Progenitor cell of endocrine pancreas (in vitro differentiated cells): Measurements from ENCODE around the gene MRPL10. TPM values are rescaled to one million over a fixed set of nuclear protein-coding genes. Genes with fewer than 3 reads are reported as not detected.

Source experiments
- DNase-seq: peaks from one replicate; pipeline ENCODE4 v3.0.0; 2021; ENCODE audit warnings: low spot score; ENCODE audit not compliant: unreplicated experiment
- H3K27ac Mint-ChIP-seq: 2 replicates; pipeline ENCODE4 v1.8.0; 2021; ENCODE audit warnings: mild to moderate bottlenecking, moderate library complexity, mixed read lengths
- H3K27me3 Mint-ChIP-seq: 2 replicates; pipeline ENCODE4 v1.8.0; 2021; ENCODE audit warnings: mixed read lengths
- H3K36me3 Mint-ChIP-seq: 2 replicates; pipeline ENCODE4 v1.8.0; 2022; ENCODE audit warnings: mixed read lengths; ENCODE audit not compliant: insufficient read depth
- H3K4me1 Mint-ChIP-seq: 2 replicates; pipeline ENCODE4 v1.8.0; 2021; ENCODE audit warnings: low read depth, mixed read lengths
- H3K4me3 Mint-ChIP-seq: 2 replicates; pipeline ENCODE4 v1.8.0; 2021; ENCODE audit warnings: low read depth, mild to moderate bottlenecking, moderate library complexity, mixed read lengths
- H3K9me3 Mint-ChIP-seq: 2 replicates; pipeline ENCODE4 v1.8.0; 2021; ENCODE audit warnings: low read depth, mixed read lengths
- total RNA-seq: library from RNA; stranded (reverse); gene quantifications from 2 replicates; pipeline ENCODE4 v1.2.1, GENCODE V29; 2021
- TF ChIP-seq, protein P1 (sequence below): fragments of 200-600 bp; sonication (generic); IDR thresholded peaks from one replicate; pipeline ENCODE4 v1.5.0; 2021; ENCODE audit warnings: antibody characterized with exemption, mild to moderate bottlenecking; ENCODE audit not compliant: unreplicated experiment

Gene MRPL10
- total RNA-seq, 1 donor from 2014 or later, result 41.1 TPM

- Mint-ChIP-seq H3K27ac (no peak overlapping the region), H3K4me1 (peaks cover 9% of the 10 kb centered on the region), H3K27me3 (peaks cover 38% of the 10 kb centered on the region), H3K36me3 (no peaks in the 10 kb centered on the region), H3K4me3 (no peak overlapping the region), H3K9me3 (no peaks in the 10 kb centered on the region)
- no peak for DNase-seq
- TF ChIP-seq, protein P1, sequence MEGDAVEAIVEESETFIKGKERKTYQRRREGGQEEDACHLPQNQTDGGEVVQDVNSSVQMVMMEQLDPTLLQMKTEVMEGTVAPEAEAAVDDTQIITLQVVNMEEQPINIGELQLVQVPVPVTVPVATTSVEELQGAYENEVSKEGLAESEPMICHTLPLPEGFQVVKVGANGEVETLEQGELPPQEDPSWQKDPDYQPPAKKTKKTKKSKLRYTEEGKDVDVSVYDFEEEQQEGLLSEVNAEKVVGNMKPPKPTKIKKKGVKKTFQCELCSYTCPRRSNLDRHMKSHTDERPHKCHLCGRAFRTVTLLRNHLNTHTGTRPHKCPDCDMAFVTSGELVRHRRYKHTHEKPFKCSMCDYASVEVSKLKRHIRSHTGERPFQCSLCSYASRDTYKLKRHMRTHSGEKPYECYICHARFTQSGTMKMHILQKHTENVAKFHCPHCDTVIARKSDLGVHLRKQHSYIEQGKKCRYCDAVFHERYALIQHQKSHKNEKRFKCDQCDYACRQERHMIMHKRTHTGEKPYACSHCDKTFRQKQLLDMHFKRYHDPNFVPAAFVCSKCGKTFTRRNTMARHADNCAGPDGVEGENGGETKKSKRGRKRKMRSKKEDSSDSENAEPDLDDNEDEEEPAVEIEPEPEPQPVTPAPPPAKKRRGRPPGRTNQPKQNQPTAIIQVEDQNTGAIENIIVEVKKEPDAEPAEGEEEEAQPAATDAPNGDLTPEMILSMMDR, result no peak
Observed at GRCh38 chr17:47877368-47878034, 46.2 kb upstream of the MRPL10 start.

DNA sequence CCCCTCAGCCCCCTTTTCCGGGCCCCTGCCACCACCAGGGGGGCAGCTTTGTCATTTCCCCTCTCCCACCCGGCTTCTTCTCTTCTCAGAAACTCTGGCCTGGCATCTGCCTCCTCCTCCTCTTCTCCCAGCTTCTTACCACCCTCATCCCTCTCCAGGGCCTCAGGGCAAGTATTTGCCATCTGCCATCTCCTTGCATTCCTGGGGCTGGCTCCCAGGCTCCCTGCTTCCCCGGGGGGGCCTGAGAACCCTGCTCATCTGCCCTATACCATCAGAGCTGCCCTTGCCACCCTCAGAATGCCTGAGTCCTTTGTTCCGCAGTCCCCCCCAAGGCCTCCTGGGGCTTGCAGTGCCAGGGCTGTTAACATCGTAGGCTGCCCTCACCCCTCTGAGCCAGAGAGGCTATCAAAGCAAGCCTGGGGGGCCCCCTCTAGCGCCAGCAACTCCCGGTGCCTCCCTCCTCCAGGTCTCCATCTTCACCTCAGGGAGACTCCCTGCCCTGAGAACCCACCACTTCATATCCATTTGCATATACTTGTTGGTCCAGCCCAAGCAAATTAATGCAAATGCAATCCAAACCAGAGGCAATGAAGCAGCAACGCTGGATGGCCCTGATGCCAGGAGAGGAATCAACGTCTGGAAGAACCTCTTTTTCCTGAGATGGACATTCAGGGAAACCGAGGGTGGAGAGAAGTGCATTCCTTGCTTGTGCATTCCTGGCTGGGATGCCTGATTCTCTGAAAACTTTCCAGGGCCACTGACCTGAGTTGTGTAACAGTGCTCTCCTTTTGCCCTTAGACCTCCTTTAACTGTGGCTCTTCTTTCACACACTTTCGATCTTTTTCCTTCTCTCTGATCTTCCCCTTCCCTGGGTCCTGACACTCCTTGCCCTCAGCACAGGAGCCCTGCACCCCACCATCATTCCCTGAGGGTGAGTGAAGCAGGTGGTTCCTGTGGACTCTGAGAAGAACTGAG lies 44.0 kb upstream of the MRPL10 start:
- Mint-ChIP-seq H3K4me1 (peaks cover 9% of the 10 kb centered on the region), H3K9me3 (no peaks in the 10 kb centered on the region), H3K4me3 (no peak overlapping the region), H3K27me3 (peaks cover 57% of the 10 kb centered on the region), H3K36me3 (no peaks in the 10 kb centered on the region), H3K27ac (no peak overlapping the region)
- TF ChIP-seq, protein P1, result no peak
- DNase-seq, result no peak

- TF ChIP-seq, protein P1, result no peak
- H3K4me3 Mint-ChIP-seq, result no peak overlapping the region
- H3K36me3 Mint-ChIP-seq, result no peaks in the 10 kb centered on the region
- H3K27me3 Mint-ChIP-seq, result peaks cover 66% of the 10 kb centered on the region
- DNase-seq, result no peak
- no peak overlapping the region for H3K27ac Mint-ChIP-seq
- H3K9me3 Mint-ChIP-seq, result no peaks in the 10 kb centered on the region
- peaks cover 5% of the 10 kb centered on the region for H3K4me1 Mint-ChIP-seq
Observed at GRCh38 chr17:47873200-47874090, 42.1 kb upstream of the MRPL10 start.

- Mint-ChIP-seq H3K4me3 (no peak overlapping the region), H3K4me1 (peaks cover 1% of the 10 kb centered on the region), H3K36me3 (no peaks in the 10 kb centered on the region), H3K27ac (no peak overlapping the region), H3K9me3 (no peaks in the 10 kb centered on the region), H3K27me3 (peaks cover 70% of the 10 kb centered on the region)
- DNase-seq, result no peak
- TF ChIP-seq, protein P1, result no peak
Observed at GRCh38 chr17:47872651-47873161, 41.4 kb upstream of the MRPL10 start.
